H9 (cell line): ENCODE data around the gene UNCX. TPM values are rescaled to one million over a fixed set of nuclear protein-coding genes. Genes with fewer than 3 reads are reported as not detected.
"Not testable (repeated sequence)": the region's sequence is repeated elsewhere in the genome, so short reads cannot be mapped to it uniquely, and the experiment has no call there.

Experiments
- DNase-seq: peaks from one replicate; pipeline ENCODE4 v3.0.0-alpha.2; 2017
- H2AFZ ChIP-seq: one replicate; pipeline ENCODE4 v1.6.1; 2013; ENCODE audit warnings: mild to moderate bottlenecking, low read length, control low read depth, moderate library complexity
- H2AK5ac ChIP-seq: 2 replicates; pipeline ENCODE4 v1.6.1; 2013; ENCODE audit warnings: low read length, control low read depth, mixed read lengths; ENCODE audit not compliant: insufficient read length
- H2BK120ac ChIP-seq: one replicate; pipeline ENCODE4 v1.6.1; 2013; ENCODE audit warnings: low read depth, mild to moderate bottlenecking, low read length, control low read depth, inconsistent platforms; ENCODE audit not compliant: poor library complexity, severe bottlenecking
- H2BK12ac ChIP-seq: 2 replicates; pipeline ENCODE4 v1.6.1; 2013; ENCODE audit warnings: low read length, control low read depth, mixed read lengths, low read depth; ENCODE audit not compliant: insufficient read length
- H2BK15ac ChIP-seq: 2 replicates; pipeline ENCODE4 v1.6.1; 2013; ENCODE audit warnings: low read depth, low read length, control low read depth
- H2BK20ac ChIP-seq: one replicate; pipeline ENCODE4 v1.6.1; 2013; ENCODE audit warnings: low read depth, mild to moderate bottlenecking, low read length, control low read depth, inconsistent platforms; ENCODE audit not compliant: poor library complexity, severe bottlenecking
- H2BK5ac ChIP-seq: 2 replicates; pipeline ENCODE4 v1.6.1; 2013; ENCODE audit warnings: low read length, control low read depth, mixed read lengths; ENCODE audit not compliant: insufficient read length
- H3K14ac ChIP-seq: 2 replicates; pipeline ENCODE4 v1.6.1; 2013; ENCODE audit warnings: low read length, control low read depth; ENCODE audit not compliant: insufficient read depth
- H3K18ac ChIP-seq: 2 replicates; pipeline ENCODE4 v1.6.1; 2013; ENCODE audit warnings: low read depth, mild to moderate bottlenecking, mixed read lengths, low read length, control low read depth; ENCODE audit not compliant: insufficient read length
- H3K23ac ChIP-seq: 2 replicates; pipeline ENCODE4 v1.6.1; 2013; ENCODE audit warnings: low read length, control low read depth, mixed read lengths, low read depth; ENCODE audit not compliant: insufficient read length
- H3K23me2 ChIP-seq: 2 replicates; pipeline ENCODE4 v1.6.1; 2013; ENCODE audit warnings: low read depth, mild to moderate bottlenecking, mixed read lengths, low read length, control low read depth; ENCODE audit not compliant: insufficient read length, poor library complexity, severe bottlenecking
- H3K27ac ChIP-seq: 2 replicates; pipeline ENCODE4 v1.5.1; 2013; ENCODE audit warnings: low read length, control low read depth, mixed read lengths, low read depth; ENCODE audit not compliant: insufficient read length
- H3K27me3 ChIP-seq: 2 replicates; pipeline ENCODE4 v1.6.1; 2013; ENCODE audit warnings: low read length, control low read depth, inconsistent platforms; ENCODE audit not compliant: insufficient read depth
- H3K4ac ChIP-seq: 2 replicates; pipeline ENCODE4 v1.6.1; 2013; ENCODE audit warnings: low read depth, mild to moderate bottlenecking, control low read depth, inconsistent platforms, low read length, moderate library complexity
- H3K4me1 ChIP-seq: 2 replicates; pipeline ENCODE4 v1.6.1; 2013; ENCODE audit warnings: low read length, control low read depth, inconsistent platforms; ENCODE audit not compliant: insufficient read depth
- H3K4me2 ChIP-seq: 2 replicates; pipeline ENCODE4 v1.6.1; 2013; ENCODE audit warnings: low read length, control low read depth, mixed read lengths; ENCODE audit not compliant: insufficient read length, insufficient read depth
- H3K56ac ChIP-seq: 2 replicates; pipeline ENCODE4 v1.6.1; 2013; ENCODE audit warnings: low read depth, mild to moderate bottlenecking, mixed read lengths, low read length, control low read depth; ENCODE audit not compliant: insufficient read length
- H3K79me1 ChIP-seq: 2 replicates; pipeline ENCODE4 v1.6.1; 2013; ENCODE audit warnings: low read depth, mild to moderate bottlenecking, moderate library complexity, low read length, control low read depth, inconsistent platforms; ENCODE audit not compliant: insufficient read depth, poor library complexity, severe bottlenecking
- H3K79me2 ChIP-seq: 2 replicates; pipeline ENCODE4 v1.6.1; 2013; ENCODE audit warnings: low read length, control low read depth, inconsistent platforms; ENCODE audit not compliant: insufficient read depth
- H3K9ac ChIP-seq: 2 replicates; pipeline ENCODE4 v1.6.1; 2013; ENCODE audit warnings: low read length, control low read depth, mixed read lengths; ENCODE audit not compliant: insufficient read length; ENCODE audit errors: extremely low read depth
- H3K9me3 ChIP-seq: one replicate; pipeline ENCODE4 v1.6.1; 2013; ENCODE audit warnings: low read depth, low read length, inconsistent platforms; ENCODE audit not compliant: control insufficient read depth
- H3T11ph ChIP-seq: one replicate; pipeline ENCODE4 v1.6.1; 2013; ENCODE audit warnings: mild to moderate bottlenecking, low read length, control low read depth, inconsistent platforms
- H4K20me1 ChIP-seq: one replicate; pipeline ENCODE4 v1.6.1; 2013; ENCODE audit not compliant: control insufficient read depth, insufficient read length, insufficient read depth
- H4K5ac ChIP-seq: 2 replicates; pipeline ENCODE4 v1.6.1; 2013; ENCODE audit warnings: low read depth, mild to moderate bottlenecking, mixed read lengths, low read length, control low read depth; ENCODE audit not compliant: insufficient read length
- H4K8ac ChIP-seq: replicated peaks from 2 replicates; pipeline ENCODE4 v1.6.1; 2013; ENCODE audit warnings: low read length, control low read depth, mixed read lengths, low read depth; ENCODE audit not compliant: insufficient read length
- H4K91ac ChIP-seq: 2 replicates; pipeline ENCODE4 v1.6.1; 2013; ENCODE audit warnings: low read depth, mild to moderate bottlenecking, moderate library complexity, mixed read lengths, low read length, control low read depth; ENCODE audit not compliant: insufficient read length
- H3K27ac Mint-ChIP-seq, 3 experiments: 2 replicates in 2 of 3; 3 replicates in 1 of 3; pipeline ENCODE4 v1.8.0; 2020 to 2021; ENCODE audit warnings: mixed read lengths in 3 of 3, mild to moderate bottlenecking in 1 of 3, moderate library complexity in 1 of 3
- H3K27me3 Mint-ChIP-seq: 2 replicates; pipeline ENCODE4 v1.8.0; 2021; ENCODE audit warnings: low read depth, mild to moderate bottlenecking, moderate library complexity, mixed read lengths
- H3K36me3 Mint-ChIP-seq, 3 experiments: 2 replicates in 2 of 3; 3 replicates in 1 of 3; pipeline ENCODE4 v1.8.0; 2020 to 2021; ENCODE audit warnings: low read depth in 3 of 3, mixed read lengths in 3 of 3; ENCODE audit not compliant: insufficient read depth in 1 of 3
- H3K4me1 Mint-ChIP-seq, 2 experiments: 2 replicates each; pipeline ENCODE4 v1.8.0; 2020; ENCODE audit warnings: mixed read lengths in 2 of 2
- H3K4me3 Mint-ChIP-seq, 2 experiments: 2 replicates in 1 of 2; 3 replicates in 1 of 2; pipeline ENCODE4 v1.8.0; 2020 to 2021; ENCODE audit warnings: mild to moderate bottlenecking in 2 of 2, mixed read lengths in 2 of 2, moderate library complexity in 1 of 2
- H3K9me3 Mint-ChIP-seq, 2 experiments: 2 replicates in 1 of 2; 3 replicates in 1 of 2; pipeline ENCODE4 v1.8.0; 2020; ENCODE audit warnings: mild to moderate bottlenecking in 2 of 2, mixed read lengths in 2 of 2, moderate library complexity in 1 of 2
- CTCF ChIP-seq: fragments of 200-600 bp; sonication (generic); conservative IDR thresholded peaks from 3 replicates; pipeline ENCODE4 v1.8.0; 2021; ENCODE audit warnings: antibody characterized with exemption, mild to moderate bottlenecking
- WGBS: extraction: QIAGEN DNeasy Blood & Tissue Kit; methylation state at CpG from one replicate; pipeline ENCODE4 v1.1.7; 2013; ENCODE audit warnings: missing lambda C conversion rate, low lambda C conversion rate, mixed read lengths; ENCODE audit not compliant: insufficient read length; ENCODE audit errors: extremely low coverage; 5-methylcytosine and 5-hydroxymethylcytosine counted together
- total RNA-seq: library from RNA; stranded (reverse); gene quantifications from 2 replicates; pipeline ENCODE4 v1.2.1, GENCODE V29; 2021

Gene UNCX
- total RNA-seq, 1 experiment from 2014 or later, result not detected

DNA sequence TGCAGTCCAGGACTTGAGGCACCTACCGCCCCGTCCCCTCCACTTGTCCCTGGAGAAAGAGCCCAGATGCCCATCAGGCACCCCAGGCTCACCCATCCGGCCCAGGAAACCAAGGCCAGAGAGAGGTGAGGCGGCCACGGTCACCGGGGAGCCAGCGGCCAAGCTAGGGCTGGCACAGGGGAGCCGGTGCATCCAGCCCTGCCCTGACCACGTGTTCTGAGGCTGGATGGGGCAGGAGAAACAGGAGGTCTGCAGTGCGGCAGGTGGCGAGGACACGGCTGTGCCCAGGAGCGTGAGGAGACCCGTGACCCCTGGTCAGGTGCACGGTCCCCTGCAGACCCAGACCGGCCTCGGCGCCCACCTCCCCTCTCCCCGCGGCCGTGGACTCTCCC, 27.6 kb downstream of the UNCX start:
- no peaks in the 10 kb centered on the region for H3K9me3 ChIP-seq
- H3K4ac ChIP-seq, result no peak overlapping the region
- no peak overlapping the region for H3K56ac ChIP-seq
- no peak overlapping the region for H2BK5ac ChIP-seq
- no peak overlapping the region for H4K5ac ChIP-seq
- no peak overlapping the region for H2AFZ ChIP-seq
- H3K23me2 ChIP-seq, result no peaks in the 10 kb centered on the region
- H4K8ac ChIP-seq, result no peak overlapping the region
- H3K4me1 ChIP-seq, result no peaks in the 10 kb centered on the region
- no peak overlapping the region for H2BK12ac ChIP-seq
- H3K79me1 ChIP-seq, result no peaks in the 10 kb centered on the region
- Mint-ChIP-seq H3K4me3 (no peak overlapping the region), H3K4me1 (peaks cover 0 to 5% of the 10 kb centered on the region in 2 experiments; a peak in 1 of 4 replicates), H3K9me3 (no peaks in the 10 kb centered on the region), H3K27ac (no peak overlapping the region), H3K36me3 (no peaks in the 10 kb centered on the region), H3K27me3 (peaks cover 33% of the 10 kb centered on the region)
- H2BK15ac ChIP-seq, result no peak overlapping the region
- H4K91ac ChIP-seq, result no peak overlapping the region
- H3K27me3 ChIP-seq, result no peaks in the 10 kb centered on the region
- no peaks in the 10 kb centered on the region for H4K20me1 ChIP-seq
- no peak overlapping the region for H2BK120ac ChIP-seq
- no peak overlapping the region for H3K4me2 ChIP-seq
- no peaks in the 10 kb centered on the region for H3K79me2 ChIP-seq
- no peak overlapping the region for H3K27ac ChIP-seq
- no peak for TF ChIP-seq CTCF
- WGBS, result no CpG with 5 or more reads among the region's 21 CpGs
- H3K14ac ChIP-seq, result no peak overlapping the region; the same call in 1 of the 2 replicates
- no peak overlapping the region for H3K9ac ChIP-seq
- no peak overlapping the region for H3K18ac ChIP-seq
- no peak overlapping the region for H3K23ac ChIP-seq
- H3T11ph ChIP-seq, result no peak overlapping the region
- no peak overlapping the region for H2AK5ac ChIP-seq
- no peak for DNase-seq
- no peak overlapping the region for H2BK20ac ChIP-seq

- H3K4me2 ChIP-seq, H4K91ac ChIP-seq, H3K9me3 Mint-ChIP-seq, H4K8ac ChIP-seq, H3K4me3 Mint-ChIP-seq, H3K79me1 ChIP-seq, H3K18ac ChIP-seq, H2BK5ac ChIP-seq, H2BK15ac ChIP-seq, H3K9me3 ChIP-seq, H3K23ac ChIP-seq, H3K9ac ChIP-seq, H3K14ac ChIP-seq, H3K56ac ChIP-seq, H3K4me1 ChIP-seq, H3K27ac Mint-ChIP-seq, H2AK5ac ChIP-seq, H4K5ac ChIP-seq, H2BK12ac ChIP-seq, H4K20me1 ChIP-seq, H3K23me2 ChIP-seq, H3K4ac ChIP-seq, H3K4me1 Mint-ChIP-seq, H3K27ac ChIP-seq, H2BK120ac ChIP-seq, H2BK20ac ChIP-seq, H3K79me2 ChIP-seq, H3K36me3 Mint-ChIP-seq, H3K27me3 ChIP-seq, H2AFZ ChIP-seq, DNase-seq, H3T11ph ChIP-seq: not testable (repeated sequence)
- peaks cover 33% of the 10 kb centered on the region for H3K27me3 Mint-ChIP-seq
- no CpG with 5 or more reads among the region's 10 CpGs for WGBS
Measured at GRCh38 chr7:1261036-1261435, 28.4 kb downstream of the UNCX start.
